ENCODE data around the gene ZNF534. TPM values are rescaled to one million over a fixed set of nuclear protein-coding genes. Genes with fewer than 3 reads are reported as not detected.
A peak's percentile ranks its signal among the peaks of the same experiment; 100 is the strongest.

The ZNF534 gene
- total RNA-seq (2014; rRNA removed; shearing (Covaris generic)): not detected in 2 replicates

GRCh38 chr19:52428937-52429336, at the start of gene ZNF534:
TSS of gene ZNF534 (plus strand) at chr19:52429148. CDS start at chr19:52431475, 2,327 bp downstream.
- Histone ChIP-seq H3K27me3 (ENCODE audit: control insufficient read depth, insufficient read depth, low read length) (no peaks in the 10 kb centered on the region), H3K36me3 (replicated peaks; ENCODE audit: control insufficient read depth, insufficient read depth, low read length) (no peaks in the 10 kb centered on the region), H3K4me3 (ENCODE audit: insufficient read depth, low read depth, low read length) (no peak within 1 kb of the TSS)
- no peak for DNase-seq

DNA sequence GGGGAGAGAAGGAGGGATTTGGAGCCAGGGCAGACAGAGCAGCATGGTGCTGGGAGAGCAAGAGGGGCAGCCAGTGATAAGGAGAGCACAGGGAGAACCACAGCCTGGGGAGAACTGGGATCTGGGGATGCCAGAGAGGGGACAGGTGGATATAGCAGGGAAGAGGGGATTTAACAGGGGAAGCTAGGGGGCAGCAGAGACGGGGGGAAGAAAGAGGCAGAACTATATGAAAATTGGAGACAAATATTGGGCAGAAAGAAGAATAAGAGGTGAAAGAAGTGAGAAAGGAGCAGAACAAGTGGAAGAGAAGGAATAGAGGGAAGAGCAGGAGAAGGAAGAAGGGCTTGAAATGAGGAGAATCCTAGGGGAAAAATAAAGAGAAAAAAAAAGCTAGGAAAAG, 37.8 kb upstream of the ZNF534 start:
- H3K4me3 ChIP-seq (ENCODE audit: insufficient read depth, low read depth, low read length): no peak overlapping the region
- no peaks in the 10 kb centered on the region for H3K36me3 ChIP-seq (replicated peaks; ENCODE audit: control insufficient read depth, insufficient read depth, low read length)
- no peaks in the 10 kb centered on the region for H3K27me3 ChIP-seq (ENCODE audit: control insufficient read depth, insufficient read depth, low read length)
- DNase-seq: no peak

DNA sequence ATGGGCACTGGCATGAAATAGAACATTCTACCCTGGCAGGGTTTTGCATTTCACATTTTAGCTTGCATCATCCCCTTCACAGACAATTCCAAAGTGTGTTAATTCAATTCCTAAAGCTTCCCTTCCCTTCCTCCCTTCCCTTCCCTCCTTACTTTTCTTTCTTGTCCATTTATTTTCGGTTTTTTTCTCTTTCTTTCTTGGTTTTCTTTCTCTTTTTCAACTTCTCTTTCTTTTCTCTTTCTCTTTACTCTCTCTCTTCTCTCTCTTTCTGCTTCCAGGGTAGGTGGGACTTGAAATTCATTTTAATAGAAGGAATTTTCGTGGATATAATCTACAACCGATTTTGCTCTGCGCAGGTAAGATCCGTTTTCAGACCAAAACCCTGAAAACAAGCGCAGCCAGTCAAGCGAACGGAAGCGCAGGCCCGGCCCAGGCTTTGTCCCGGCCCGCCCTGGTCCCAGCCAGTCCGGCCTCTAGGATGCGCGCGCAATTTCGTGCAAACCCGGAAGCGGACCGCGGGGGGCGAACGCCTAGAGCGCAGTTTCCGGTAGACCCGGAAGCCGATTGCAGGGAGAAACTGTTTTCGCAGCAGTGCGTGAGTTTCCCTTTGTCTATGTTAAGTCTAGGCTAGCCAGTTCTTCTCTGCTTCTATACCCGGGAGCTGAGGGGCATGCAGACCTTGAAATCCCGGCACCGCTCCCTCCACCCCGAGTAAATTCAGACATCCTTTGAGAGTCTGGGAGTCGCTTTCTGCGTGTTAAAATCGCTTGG, 31.5 kb upstream of the ZNF534 start, which contains the start of gene ZNF528:
TSS of gene ZNF528 (plus strand) at position 540 of the 771 bp plus-strand sequence. CDS start 4,165 bp downstream, outside the sequence.
- peak; percentile 14 for DNase-seq
- peak within 1 kb of the TSS; percentile 2; the same call in 1 of the 2 replicates for H3K4me3 ChIP-seq (ENCODE audit: insufficient read depth, low read depth, low read length)
- no peaks in the 10 kb centered on the region for H3K36me3 ChIP-seq (replicated peaks; ENCODE audit: control insufficient read depth, insufficient read depth, low read length)
- no peaks in the 10 kb centered on the region for H3K27me3 ChIP-seq (ENCODE audit: control insufficient read depth, insufficient read depth, low read length)

DNA sequence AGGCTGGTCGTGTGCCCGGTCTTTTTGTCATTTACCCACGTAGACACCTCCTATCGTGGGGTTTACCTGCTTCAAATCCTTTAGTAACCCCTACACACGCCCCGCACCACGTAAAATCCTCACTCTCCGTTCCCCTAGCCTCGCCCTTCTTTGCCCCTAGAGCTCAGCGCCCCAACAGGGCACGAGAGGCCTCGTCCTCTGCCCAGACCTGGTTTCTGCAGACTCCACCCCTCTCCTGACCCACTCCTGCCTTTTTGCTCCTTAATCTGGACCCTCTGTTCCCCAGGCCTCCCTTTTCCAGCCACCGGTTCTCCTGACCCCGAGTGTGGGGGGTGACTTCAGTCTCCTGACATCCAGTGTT, 30.9 kb upstream of the ZNF534 start:
- Histone ChIP-seq H3K4me3 (ENCODE audit: insufficient read depth, low read depth, low read length) (peak overlapping the region; percentile 2; the same call in 1 of the 2 replicates), H3K27me3 (ENCODE audit: control insufficient read depth, insufficient read depth, low read length) (no peaks in the 10 kb centered on the region), H3K36me3 (replicated peaks; ENCODE audit: control insufficient read depth, insufficient read depth, low read length) (no peaks in the 10 kb centered on the region)
- no peak for DNase-seq

DNA sequence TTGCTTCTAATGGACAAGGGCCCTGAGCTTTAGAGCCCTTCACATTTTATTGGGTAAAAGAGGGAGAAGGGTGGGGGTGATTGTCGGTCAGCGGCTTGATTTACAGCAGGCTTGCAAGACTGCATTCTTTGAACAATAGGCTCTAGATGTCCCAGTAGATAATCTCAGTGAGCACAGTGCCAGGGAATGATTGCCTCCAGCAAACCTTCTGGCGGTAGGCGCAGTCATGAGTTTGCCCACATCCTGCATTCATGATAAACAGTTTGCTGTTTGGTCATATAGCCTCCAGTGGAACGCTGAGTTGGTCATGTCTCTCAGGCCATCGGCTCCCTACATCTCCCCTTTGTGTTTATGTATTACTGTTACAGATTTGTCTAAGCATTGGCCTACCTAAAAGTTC, 18.7 kb upstream of the ZNF534 start:
- Histone ChIP-seq H3K4me3 (ENCODE audit: insufficient read depth, low read depth, low read length) (no peak overlapping the region), H3K36me3 (replicated peaks; ENCODE audit: control insufficient read depth, insufficient read depth, low read length) (no peaks in the 10 kb centered on the region), H3K27me3 (ENCODE audit: control insufficient read depth, insufficient read depth, low read length) (no peaks in the 10 kb centered on the region)
- no peak for DNase-seq

GRCh38 chr19:52415711-52416110, 13.2 kb upstream of the ZNF534 start:
- H3K36me3 ChIP-seq (replicated peaks; ENCODE audit: control insufficient read depth, insufficient read depth, low read length): no peaks in the 10 kb centered on the region
- no peak overlapping the region for H3K4me3 ChIP-seq (ENCODE audit: insufficient read depth, low read depth, low read length)
- no peak for DNase-seq
- no peaks in the 10 kb centered on the region for H3K27me3 ChIP-seq (ENCODE audit: control insufficient read depth, insufficient read depth, low read length)

DNA sequence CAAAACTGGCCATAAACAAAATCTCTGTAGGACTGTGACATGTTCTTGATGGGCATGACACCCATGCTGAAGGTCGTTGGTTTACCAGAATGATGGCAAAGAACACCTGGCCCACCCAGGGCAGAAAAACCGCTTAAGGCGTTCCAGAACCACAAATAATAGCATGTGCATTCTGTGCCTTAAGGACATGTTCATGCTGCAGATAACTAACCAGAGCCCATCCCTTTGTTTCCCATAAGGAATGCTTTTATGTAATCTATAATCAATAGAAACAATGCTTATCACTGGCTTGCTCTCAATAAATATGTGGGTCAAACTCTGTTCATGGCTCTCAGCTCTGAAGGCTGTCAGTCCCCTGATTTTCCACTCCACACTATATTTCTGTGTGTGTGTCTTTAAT, 13.2 kb downstream of the ZNF534 start:
- DNase-seq: no peak
- Histone ChIP-seq H3K27me3 (ENCODE audit: control insufficient read depth, insufficient read depth, low read length) (no peaks in the 10 kb centered on the region), H3K4me3 (ENCODE audit: insufficient read depth, low read depth, low read length) (no peak overlapping the region), H3K36me3 (replicated peaks; ENCODE audit: control insufficient read depth, insufficient read depth, low read length) (no peaks in the 10 kb centered on the region)

- Histone ChIP-seq H3K27me3 (ENCODE audit: control insufficient read depth, insufficient read depth, low read length) (no peaks in the 10 kb centered on the region), H3K4me3 (ENCODE audit: insufficient read depth, low read depth, low read length) (no peak overlapping the region), H3K36me3 (replicated peaks; ENCODE audit: control insufficient read depth, insufficient read depth, low read length) (no peaks in the 10 kb centered on the region)
- no peak for DNase-seq
Observed at GRCh38 chr19:52444506-52444905, 15.6 kb downstream of the ZNF534 start.

DNA sequence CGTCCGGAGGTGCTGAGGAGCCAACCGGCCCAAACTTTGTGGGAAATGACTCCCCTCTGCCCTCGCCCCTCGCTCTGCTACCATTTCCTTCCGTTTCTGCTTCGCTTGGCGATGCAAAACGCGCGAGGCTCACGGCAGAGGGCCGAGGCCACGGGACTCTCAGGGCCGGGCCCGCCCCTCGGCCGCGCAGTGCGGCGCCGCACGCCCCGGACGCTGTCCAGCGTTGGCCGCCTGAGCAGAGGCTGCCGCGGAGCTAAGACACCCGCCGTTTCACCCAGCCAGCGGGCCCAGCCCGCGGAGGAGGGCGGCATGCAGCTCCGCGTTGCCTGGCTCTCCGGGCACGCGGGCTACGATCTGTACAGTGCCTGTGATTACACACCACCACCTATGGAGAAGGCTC, 22.3 kb downstream of the ZNF534 start:
- Histone ChIP-seq H3K27me3 (ENCODE audit: control insufficient read depth, insufficient read depth, low read length) (no peaks in the 10 kb centered on the region), H3K36me3 (replicated peaks; ENCODE audit: control insufficient read depth, insufficient read depth, low read length) (no peaks in the 10 kb centered on the region), H3K4me3 (ENCODE audit: insufficient read depth, low read depth, low read length) (no peak overlapping the region)
- peak; percentile 22 for DNase-seq

GRCh38 chr19:52453324-52454094, 24.6 kb downstream of the ZNF534 start, which contains the start of gene ZNF578:
TSS of gene ZNF578 (plus strand) at chr19:52453553. CDS start at chr19:52501846, 48,293 bp downstream.
- peak; percentile 17 for DNase-seq

DNA sequence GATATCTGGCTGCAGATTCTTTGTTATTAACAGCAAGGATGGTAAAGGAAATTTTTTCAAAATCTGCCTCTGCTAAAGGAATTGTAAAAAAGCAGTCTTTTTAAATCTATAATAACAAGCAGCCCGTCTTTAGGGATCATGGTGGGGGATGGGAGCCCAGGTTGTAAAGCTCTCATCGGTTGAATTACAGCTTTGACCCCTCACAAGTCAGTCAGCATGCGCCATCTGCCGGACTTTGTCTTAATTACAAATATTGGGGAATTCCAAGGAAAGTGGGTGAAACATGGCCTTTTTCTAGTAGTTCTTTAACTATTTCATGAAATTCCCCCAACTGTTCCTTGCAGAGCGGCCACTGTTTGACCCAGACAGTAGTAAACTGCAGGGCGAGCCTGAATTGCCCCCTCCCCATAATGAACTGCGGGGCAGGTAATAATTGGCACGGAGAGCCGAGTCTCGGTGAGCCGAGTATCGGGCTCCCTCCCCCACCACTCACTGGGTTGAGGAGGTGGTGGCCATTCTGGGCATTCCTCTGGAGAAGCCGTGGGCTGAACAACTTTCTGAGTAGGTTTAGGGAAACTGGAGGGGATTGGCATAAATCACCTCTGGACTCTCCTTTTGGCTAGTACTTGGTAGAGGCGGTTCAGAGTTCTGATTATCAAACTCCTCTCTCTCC, 36.0 kb downstream of the ZNF534 start:
- Histone ChIP-seq H3K4me3 (ENCODE audit: insufficient read depth, low read depth, low read length) (no peak overlapping the region), H3K36me3 (replicated peaks; ENCODE audit: control insufficient read depth, insufficient read depth, low read length) (no peaks in the 10 kb centered on the region), H3K27me3 (ENCODE audit: control insufficient read depth, insufficient read depth, low read length) (no peaks in the 10 kb centered on the region)
- DNase-seq: peak; percentile 61

More at GRCh38 chr19:52453324-52454094, 24.6 kb downstream of the ZNF534 start, which contains the start of gene ZNF578:
- Histone ChIP-seq H3K27me3 (ENCODE audit: control insufficient read depth, insufficient read depth, low read length) (no peaks in the 10 kb centered on the region), H3K4me3 (ENCODE audit: insufficient read depth, low read depth, low read length) (no peak within 1 kb of the TSS), H3K36me3 (replicated peaks; ENCODE audit: control insufficient read depth, insufficient read depth, low read length) (no peaks in the 10 kb centered on the region)

- no peaks in the 10 kb centered on the region for H3K36me3 ChIP-seq (replicated peaks; ENCODE audit: control insufficient read depth, insufficient read depth, low read length)
- no peak overlapping the region for H3K4me3 ChIP-seq (ENCODE audit: insufficient read depth, low read depth, low read length)
- no peak for DNase-seq
- H3K27me3 ChIP-seq (ENCODE audit: control insufficient read depth, insufficient read depth, low read length): no peaks in the 10 kb centered on the region
Observed at GRCh38 chr19:52473655-52474350, 44.9 kb downstream of the ZNF534 start.

DNA sequence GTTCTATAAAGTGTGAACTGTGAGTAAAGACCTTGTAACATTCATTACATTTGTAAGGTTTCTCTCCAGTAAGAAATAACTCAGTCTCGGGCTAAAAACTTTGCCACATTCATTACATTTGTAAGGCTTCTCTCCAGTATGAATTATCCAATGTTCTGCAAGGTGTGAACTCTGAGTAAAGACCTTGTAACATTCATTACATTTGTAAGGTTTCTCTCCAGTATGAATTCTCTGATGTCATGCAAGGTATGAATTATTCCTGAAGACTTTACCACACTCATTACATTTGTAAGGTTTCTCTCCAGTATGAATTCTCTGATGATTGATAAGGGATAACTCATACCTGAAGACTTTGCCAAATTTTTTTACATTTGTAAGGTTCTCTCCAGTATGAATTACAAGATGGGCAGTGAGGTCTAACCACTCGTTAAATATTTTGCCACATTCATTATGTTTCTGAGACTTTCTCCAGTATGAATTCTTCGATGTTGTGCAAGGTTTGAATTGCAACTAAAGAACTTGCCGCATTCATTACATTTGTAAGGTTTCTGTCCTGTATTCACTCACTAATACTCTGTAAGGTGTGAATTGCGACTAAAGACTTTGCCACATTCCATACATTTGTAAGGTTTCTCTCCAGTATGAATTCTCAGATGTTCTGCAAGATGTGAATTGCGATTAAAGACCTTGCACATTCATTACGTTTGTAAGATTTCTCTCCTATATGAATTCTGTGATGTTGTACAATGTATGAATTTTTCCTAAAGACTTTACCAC, 45.6 kb downstream of the ZNF534 start:
- no peak for DNase-seq
- no peaks in the 10 kb centered on the region for H3K36me3 ChIP-seq (replicated peaks; ENCODE audit: control insufficient read depth, insufficient read depth, low read length)
- H3K27me3 ChIP-seq (ENCODE audit: control insufficient read depth, insufficient read depth, low read length): no peaks in the 10 kb centered on the region
- no peak overlapping the region for H3K4me3 ChIP-seq (ENCODE audit: insufficient read depth, low read depth, low read length)
